Mammary epithelial cell (primary cell): ENCODE results near the gene NRIP3.

Experiments
- EZH2 ChIP-seq: IDR thresholded peaks from 2 replicates; pipeline ENCODE4 v1.6.1; 2012; ENCODE audit warnings: low read length, inconsistent platforms, borderline replicate concordance
- TF ChIP-seq, protein P1 (sequence below), 2 donors: IDR thresholded peaks in 1 of 2; conservative IDR thresholded peaks in 1 of 2; 2 replicates each; pipeline ENCODE4 v1.5.1; 2011 to 2012; ENCODE audit warnings: inconsistent platforms in 2 of 2, low read length in 2 of 2, mild to moderate bottlenecking in 2 of 2, control low read depth in 1 of 2, low read depth in 1 of 2; ENCODE audit not compliant: insufficient read depth in 1 of 2; ENCODE audit errors: extremely low read depth in 1 of 2

DNA sequence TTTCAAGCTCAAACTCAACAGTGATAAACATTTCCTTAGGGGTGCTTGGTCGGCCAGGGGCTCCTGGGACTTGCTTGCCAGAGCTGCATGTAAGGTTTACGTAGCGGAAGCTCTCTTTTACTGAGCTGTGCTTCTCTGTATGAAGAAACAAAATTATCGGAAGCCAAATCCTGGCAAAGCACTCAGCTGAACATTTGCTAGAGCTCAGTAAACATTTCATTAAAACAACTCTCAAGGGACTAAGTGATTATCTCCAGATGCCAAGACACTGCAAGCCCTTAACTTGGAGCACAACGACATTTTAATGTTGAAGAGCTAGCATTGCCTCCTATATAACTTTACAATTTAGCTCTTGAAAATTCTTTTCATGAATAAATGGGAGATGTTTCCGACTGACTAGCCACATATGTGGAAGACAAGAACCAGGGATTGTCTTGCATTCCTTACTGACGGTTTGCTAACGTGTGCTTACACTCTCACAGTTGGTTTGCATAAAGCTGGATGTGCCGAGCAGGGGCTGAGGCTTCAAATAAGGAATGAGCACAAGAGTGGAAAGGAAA lies 44.2 kb upstream of the NRIP3 start:
- TF ChIP-seq, protein P1, sequence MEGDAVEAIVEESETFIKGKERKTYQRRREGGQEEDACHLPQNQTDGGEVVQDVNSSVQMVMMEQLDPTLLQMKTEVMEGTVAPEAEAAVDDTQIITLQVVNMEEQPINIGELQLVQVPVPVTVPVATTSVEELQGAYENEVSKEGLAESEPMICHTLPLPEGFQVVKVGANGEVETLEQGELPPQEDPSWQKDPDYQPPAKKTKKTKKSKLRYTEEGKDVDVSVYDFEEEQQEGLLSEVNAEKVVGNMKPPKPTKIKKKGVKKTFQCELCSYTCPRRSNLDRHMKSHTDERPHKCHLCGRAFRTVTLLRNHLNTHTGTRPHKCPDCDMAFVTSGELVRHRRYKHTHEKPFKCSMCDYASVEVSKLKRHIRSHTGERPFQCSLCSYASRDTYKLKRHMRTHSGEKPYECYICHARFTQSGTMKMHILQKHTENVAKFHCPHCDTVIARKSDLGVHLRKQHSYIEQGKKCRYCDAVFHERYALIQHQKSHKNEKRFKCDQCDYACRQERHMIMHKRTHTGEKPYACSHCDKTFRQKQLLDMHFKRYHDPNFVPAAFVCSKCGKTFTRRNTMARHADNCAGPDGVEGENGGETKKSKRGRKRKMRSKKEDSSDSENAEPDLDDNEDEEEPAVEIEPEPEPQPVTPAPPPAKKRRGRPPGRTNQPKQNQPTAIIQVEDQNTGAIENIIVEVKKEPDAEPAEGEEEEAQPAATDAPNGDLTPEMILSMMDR (conservative IDR thresholded peaks at IDR 0.05 in 1 of 2, IDR thresholded peaks at IDR 0.05 in 1 of 2; ENCODE audit: extremely low read depth in 1 of 2, insufficient read depth in 1 of 2, low read depth in 1 of 2, low read length in 2 of 2) = no peak
- TF ChIP-seq EZH2 = no peak
